ENCODE results near the gene CTXND1. TPM values are rescaled to one million over a fixed set of nuclear protein-coding genes. Genes with fewer than 3 reads are reported as not detected.
A peak's percentile ranks its signal among the peaks of the same experiment; 100 is the strongest.

CTXND1 gene
- total and polyA plus RNA-seq, 2 experiments from 2014 or later: 0.05 TPM; not detected in 1

DNA sequence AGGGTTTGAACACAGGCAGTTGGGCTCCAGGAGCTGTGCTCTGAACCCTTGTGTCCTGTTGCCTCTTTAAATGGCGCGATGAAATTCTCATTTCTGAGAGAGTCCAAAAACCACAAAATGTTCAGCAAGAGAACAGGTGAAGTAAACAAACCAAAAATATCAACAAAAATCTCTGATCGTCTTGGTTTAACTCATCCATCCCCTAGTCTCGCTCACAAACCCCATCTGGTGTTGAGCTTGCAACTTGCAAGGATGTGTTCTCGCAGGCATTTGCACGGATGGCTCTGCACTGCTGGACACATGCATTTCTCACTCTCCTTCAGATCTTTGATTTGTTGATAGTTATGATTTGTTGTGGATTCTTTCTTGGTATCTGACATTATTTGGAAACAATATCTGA, 68.1 kb downstream of the CTXND1 start:
- Histone ChIP-seq H4K20me1 (replicated peaks; ENCODE audit: insufficient read depth) (no peaks in the 10 kb centered on the region), H3F3A (replicated peaks; ENCODE audit: low read depth) (no peaks in the 10 kb centered on the region), H2AFZ (no peak overlapping the region), H3K27me3 (ENCODE audit: insufficient read depth) (no peaks in the 10 kb centered on the region), H3K4me3 (no peak overlapping the region), H3K4me2 (no peak overlapping the region), H3K36me3 (ENCODE audit: insufficient read depth) (no peaks in the 10 kb centered on the region; the same call in 1 of the 2 replicates), H3K4me1 (ENCODE audit: insufficient read depth) (no peaks in the 10 kb centered on the region), H3K9me2 (ENCODE audit: insufficient read depth) (no peaks in the 10 kb centered on the region), H3K79me2 (replicated peaks; ENCODE audit: insufficient read depth) (no peaks in the 10 kb centered on the region), H3K27ac (ENCODE audit: low read depth) (no peak overlapping the region)
- Mint-ChIP-seq H3K4me3 (no peak overlapping the region), H3K27ac (no peak overlapping the region), H3K9me3 (no peaks in the 10 kb centered on the region), H3K36me3 (ENCODE audit: low read depth) (peaks cover 20% of the 10 kb centered on the region), H3K4me1 (peaks cover 3% of the 10 kb centered on the region; the same call in 1 of the 3 replicates), H3K27me3 (ENCODE audit: insufficient read depth, low read depth, poor library complexity) (no peaks in the 10 kb centered on the region)
- TF ChIP-seq STAT1 (IDR thresholded peaks at IDR 0.05; ENCODE audit: unreplicated experiment) (no peak), CTCF (conservative IDR thresholded peaks at IDR 0.05; ENCODE audit: low read depth in 2 of 2) (peak; percentile 27 to 50; a peak in 3 of 4 replicates)
- DNase-seq (ENCODE audit: low spot score) (peak; percentile 38), ATAC-seq (peak; percentile 36; the same call in 2 of the 3 replicates)

- H3K4me1 ChIP-seq (ENCODE audit: insufficient read depth): no peaks in the 10 kb centered on the region
- no peak overlapping the region for H3K4me2 ChIP-seq
- no peak overlapping the region for H2AFZ ChIP-seq
- no peaks in the 10 kb centered on the region for H3K9me2 ChIP-seq (ENCODE audit: insufficient read depth)
- Mint-ChIP-seq H3K9me3 (no peaks in the 10 kb centered on the region), H3K4me3 (no peak overlapping the region), H3K4me1 (peaks cover under 1% of the 10 kb centered on the region; the same call in 1 of the 3 replicates), H3K36me3 (ENCODE audit: low read depth) (peaks cover 23% of the 10 kb centered on the region), H3K27me3 (ENCODE audit: insufficient read depth, low read depth, poor library complexity) (no peaks in the 10 kb centered on the region), H3K27ac (peak overlapping the region; percentile 9; the same call in 1 of the 2 replicates)
- H3K4me3 ChIP-seq: no peak overlapping the region
- H3K79me2 ChIP-seq (replicated peaks; ENCODE audit: insufficient read depth): no peaks in the 10 kb centered on the region
- H3F3A ChIP-seq (replicated peaks; ENCODE audit: low read depth): no peaks in the 10 kb centered on the region
- no peaks in the 10 kb centered on the region for H4K20me1 ChIP-seq (replicated peaks; ENCODE audit: insufficient read depth)
- no peak overlapping the region for H3K27ac ChIP-seq (ENCODE audit: low read depth)
- no peaks in the 10 kb centered on the region; the same call in 1 of the 2 replicates for H3K36me3 ChIP-seq (ENCODE audit: insufficient read depth)
- no peaks in the 10 kb centered on the region for H3K27me3 ChIP-seq (ENCODE audit: insufficient read depth)
- ATAC-seq (no peak), DNase-seq (ENCODE audit: low spot score) (no peak)
- TF ChIP-seq EZH2 (IDR thresholded peaks at IDR 0.05; ENCODE audit: low read depth, unreplicated experiment) (no peak), CTCF (conservative IDR thresholded peaks at IDR 0.05; ENCODE audit: low read depth in 2 of 2) (no peak), JUNB (IDR thresholded peaks at IDR 0.05; ENCODE audit: unreplicated experiment) (no peak), CREB1 (CRISPR knock-in tag; IDR thresholded peaks at IDR 0.05; ENCODE audit: low read depth) (no peak), EZH2phosphoT487 (IDR thresholded peaks at IDR 0.05; ENCODE audit: unreplicated experiment) (no peak), POLR2AphosphoS5 (IDR thresholded peaks at IDR 0.05; ENCODE audit: low read depth) (no peak), ZNF331 (CRISPR knock-in tag; IDR thresholded peaks at IDR 0.05; ENCODE audit: low read depth) (no peak), NANOG (IDR thresholded peaks at IDR 0.05; ENCODE audit: borderline replicate concordance) (no peak), STAT1 (IDR thresholded peaks at IDR 0.05; ENCODE audit: unreplicated experiment) (no peak)
- TF ChIP-seq, protein P1, sequence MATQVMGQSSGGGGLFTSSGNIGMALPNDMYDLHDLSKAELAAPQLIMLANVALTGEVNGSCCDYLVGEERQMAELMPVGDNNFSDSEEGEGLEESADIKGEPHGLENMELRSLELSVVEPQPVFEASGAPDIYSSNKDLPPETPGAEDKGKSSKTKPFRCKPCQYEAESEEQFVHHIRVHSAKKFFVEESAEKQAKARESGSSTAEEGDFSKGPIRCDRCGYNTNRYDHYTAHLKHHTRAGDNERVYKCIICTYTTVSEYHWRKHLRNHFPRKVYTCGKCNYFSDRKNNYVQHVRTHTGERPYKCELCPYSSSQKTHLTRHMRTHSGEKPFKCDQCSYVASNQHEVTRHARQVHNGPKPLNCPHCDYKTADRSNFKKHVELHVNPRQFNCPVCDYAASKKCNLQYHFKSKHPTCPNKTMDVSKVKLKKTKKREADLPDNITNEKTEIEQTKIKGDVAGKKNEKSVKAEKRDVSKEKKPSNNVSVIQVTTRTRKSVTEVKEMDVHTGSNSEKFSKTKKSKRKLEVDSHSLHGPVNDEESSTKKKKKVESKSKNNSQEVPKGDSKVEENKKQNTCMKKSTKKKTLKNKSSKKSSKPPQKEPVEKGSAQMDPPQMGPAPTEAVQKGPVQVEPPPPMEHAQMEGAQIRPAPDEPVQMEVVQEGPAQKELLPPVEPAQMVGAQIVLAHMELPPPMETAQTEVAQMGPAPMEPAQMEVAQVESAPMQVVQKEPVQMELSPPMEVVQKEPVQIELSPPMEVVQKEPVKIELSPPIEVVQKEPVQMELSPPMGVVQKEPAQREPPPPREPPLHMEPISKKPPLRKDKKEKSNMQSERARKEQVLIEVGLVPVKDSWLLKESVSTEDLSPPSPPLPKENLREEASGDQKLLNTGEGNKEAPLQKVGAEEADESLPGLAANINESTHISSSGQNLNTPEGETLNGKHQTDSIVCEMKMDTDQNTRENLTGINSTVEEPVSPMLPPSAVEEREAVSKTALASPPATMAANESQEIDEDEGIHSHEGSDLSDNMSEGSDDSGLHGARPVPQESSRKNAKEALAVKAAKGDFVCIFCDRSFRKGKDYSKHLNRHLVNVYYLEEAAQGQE (IDR thresholded peaks at IDR 0.05; ENCODE audit: unreplicated experiment): no peak
Measured at GRCh38 chr15:80183306-80183705, 68.7 kb downstream of the CTXND1 start.

All from GM23338 (cell line).